Endothelial cell of umbilical vein (primary cell): ENCODE results near the gene VTI1A. TPM values are rescaled to one million over a fixed set of nuclear protein-coding genes. Genes with fewer than 3 reads are reported as not detected.

Experiments used
- BruUV-seq: library from RNA; stranded (reverse); fragments of 400-500 nt; replicated peaks from 2 replicates; lab custom pipeline; 2021; lab: Mats Ljungman, UMichigan
- CTCF ChIA-PET: fragments of 300-600, 350-600 bp; sonication (Branson Sonifier 250); formaldehyde crosslinking; loops from one replicate; lab custom pipeline; 2021; ENCODE audit warnings: antibody characterized with exemption, inconsistent platforms; lab: Charles Lee
- POLR2A ChIA-PET: fragments of 300-600, 350-600 bp; sonication (Branson Sonifier 250); formaldehyde crosslinking; loops from one replicate; lab custom pipeline; 2021; ENCODE audit warnings: antibody characterized with exemption, inconsistent platforms; lab: Charles Lee
- DNase-seq: peaks from one replicate; pipeline ENCODE4 v3.0.0-alpha.2; 2011; ENCODE audit warnings: low read depth, low spot score
- FAIRE-seq: peaks from 2 replicates; lab custom pipeline; 2011; peaks lifted over from hg19 to GRCh38; lab: Jason Lieb, UNC
- H2AFZ ChIP-seq: 2 replicates; pipeline ENCODE4 v1.6.0; 2012; ENCODE audit warnings: low read depth, low read length, control low read depth, inconsistent platforms
- H3K27ac ChIP-seq: 2 replicates; pipeline ENCODE4 v1.5.1; 2011; ENCODE audit warnings: low read depth, mild to moderate bottlenecking, control low read depth, low read length, moderate library complexity; ENCODE audit not compliant: insufficient read depth
- H3K27me3 ChIP-seq, 2 experiments: 2 replicates each; pipeline versions ENCODE4 v1.6.0 to v1.6.1; 2011; ENCODE audit warnings: low read length in 2 of 2, mixed read lengths in 1 of 2; ENCODE audit not compliant: control insufficient read depth in 2 of 2, insufficient read depth in 2 of 2
- H3K36me3 ChIP-seq, 2 experiments: 2 replicates in 1 of 2; 3 replicates in 1 of 2; pipeline ENCODE4 v1.5.1; 2011; ENCODE audit warnings: low read length in 2 of 2, mild to moderate bottlenecking in 1 of 2, moderate library complexity in 1 of 2; ENCODE audit not compliant: control insufficient read depth in 2 of 2, insufficient read depth in 2 of 2; ENCODE audit errors: extremely low read depth in 1 of 2
- H3K4me1 ChIP-seq: 3 replicates; pipeline ENCODE4 v1.5.1; 2011; ENCODE audit warnings: mild to moderate bottlenecking, low read length; ENCODE audit not compliant: control insufficient read depth, insufficient read depth; ENCODE audit errors: extremely low read depth
- H3K4me2 ChIP-seq: 2 replicates; pipeline ENCODE4 v1.6.1; 2011; ENCODE audit warnings: low read length, control low read depth, mixed read lengths; ENCODE audit not compliant: insufficient read depth
- H3K4me3 ChIP-seq, 3 experiments: fragments of 200-600 bp in 1 of 3; sonication (generic), shearing (Covaris generic) in 1 of 3; replicated peaks in 1 of 3; 2 replicates each; pipeline ENCODE4 v1.5.1; 2011 to 2016; ENCODE audit warnings: control low read depth in 3 of 3, low read length in 3 of 3, mild to moderate bottlenecking in 2 of 3, inconsistent platforms in 1 of 3, low read depth in 1 of 3, moderate library complexity in 1 of 3; ENCODE audit not compliant: insufficient read depth in 1 of 3
- H3K79me2 ChIP-seq: 2 replicates; pipeline ENCODE4 v1.6.0; 2012; ENCODE audit warnings: low read length, inconsistent platforms; ENCODE audit not compliant: control insufficient read depth, insufficient read depth
- H3K9ac ChIP-seq: replicated peaks from 2 replicates; pipeline ENCODE3; 2011; ENCODE audit warnings: low read length, control low read depth; ENCODE audit not compliant: insufficient read depth; ENCODE audit errors: extremely low read depth
- H3K9me1 ChIP-seq: replicated peaks from 3 replicates; pipeline ENCODE4 v1.6.0; 2011; ENCODE audit warnings: mild to moderate bottlenecking, low read length; ENCODE audit not compliant: control insufficient read depth, insufficient read depth; ENCODE audit errors: extremely low read depth
- H3K9me3 ChIP-seq: replicated peaks from 2 replicates; pipeline ENCODE4 v1.5.1; 2012; ENCODE audit warnings: low read length, inconsistent platforms; ENCODE audit not compliant: control insufficient read depth, insufficient read depth
- H4K20me1 ChIP-seq: replicated peaks from 2 replicates; pipeline ENCODE3; 2011; ENCODE audit warnings: mild to moderate bottlenecking, low read length; ENCODE audit not compliant: control insufficient read depth, insufficient read depth; ENCODE audit errors: extremely low read depth
- CTCF ChIP-seq, 2 donors: IDR thresholded peaks; 1 replicate in 1 of 2; 2 replicates in 1 of 2; pipeline ENCODE4 v1.5.1; 2011; ENCODE audit warnings: low read length in 2 of 2, mild to moderate bottlenecking in 2 of 2, moderate library complexity in 2 of 2, control low read depth in 1 of 2, inconsistent platforms in 1 of 2, low read depth in 1 of 2; ENCODE audit not compliant: insufficient read depth in 1 of 2; ENCODE audit errors: extremely low read depth in 1 of 2
- EZH2 ChIP-seq: IDR thresholded peaks from 2 replicates; pipeline ENCODE4 v1.6.1; 2012; ENCODE audit warnings: borderline replicate concordance, low read depth, mild to moderate bottlenecking, moderate library complexity, low read length, inconsistent platforms; ENCODE audit not compliant: severe bottlenecking
- FOS ChIP-seq: IDR thresholded peaks from 2 replicates; pipeline ENCODE4 v1.6.1; 2011; ENCODE audit warnings: mild to moderate bottlenecking, low read length, moderate library complexity, borderline replicate concordance; ENCODE audit not compliant: insufficient read depth
- GATA2 ChIP-seq: IDR thresholded peaks from 2 replicates; pipeline ENCODE4 v1.7.0; 2011; ENCODE audit warnings: low read depth, mild to moderate bottlenecking, moderate library complexity, mixed read lengths, low read length; ENCODE audit not compliant: insufficient read length, insufficient read depth
- JUN ChIP-seq: IDR thresholded peaks from 2 replicates; pipeline ENCODE4 v1.6.1; 2011; ENCODE audit warnings: borderline replicate concordance, low read depth; ENCODE audit not compliant: insufficient read length, insufficient read depth
- MAX ChIP-seq: IDR thresholded peaks from 2 replicates; pipeline ENCODE4 v1.6.1; 2011; ENCODE audit not compliant: insufficient read depth, insufficient read length
- MYC ChIP-seq: IDR thresholded peaks from one replicate; pipeline ENCODE4 v1.6.1; 2011; ENCODE audit warnings: mild to moderate bottlenecking, low read depth, low read length
- POLR2A ChIP-seq: IDR thresholded peaks from 2 replicates; pipeline ENCODE4 v1.6.1; 2012; ENCODE audit warnings: low read depth, mild to moderate bottlenecking, control low read depth, low read length
- POLR2AphosphoS5 ChIP-seq: IDR thresholded peaks from 2 replicates; pipeline ENCODE4 v1.6.1; 2012; ENCODE audit warnings: low read depth, mild to moderate bottlenecking, control low read depth, low read length, moderate library complexity; ENCODE audit not compliant: insufficient read depth
- dilution Hi-C: fragments of 300-500 bp; cut with MboI; formaldehyde crosslinking; loops from one replicate; pipeline ENCODE4 v1.15.0; 2019; ENCODE audit warnings: low sequenced_read_pairs; ENCODE audit not compliant: extremely low pct_ligation_motif_present
- intact Hi-C: fragments of 100-400 bp; cut with micrococcal nuclease; formaldehyde crosslinking; loops from one replicate; pipeline ENCODE4 v1.10.0; 2022
- polyA plus RNA-seq, 4 experiments: library from polyadenylated mRNA; depleted of rRNA in 3 of 4; stranded (reverse) in 3 of 4; unstranded in 1 of 4; fragments of >200 nt; gene quantifications; 2 replicates each; pipeline versions ENCODE4 v1.2.1 to v1.2.3, GENCODE V29; 2011 to 2012; ENCODE audit warnings: missing spikeins in 1 of 4
- total RNA-seq: library from RNA; stranded (reverse); gene quantifications from 2 replicates; pipeline ENCODE4 v1.2.3, GENCODE V29; 2021

The VTI1A gene
- total and polyA plus RNA-seq, 2 donors (not counting 3 experiments of a cell fraction or from before 2014, with no cell fraction given) = 10.8 to 35.6 TPM

- Histone ChIP-seq H3K9me1 (no peaks in the 10 kb centered on the region), H2AFZ (no peak overlapping the region), H3K4me3 (no peak overlapping the region), H3K27ac (no peak overlapping the region), H3K79me2 (no peaks in the 10 kb centered on the region), H3K4me1 (no peaks in the 10 kb centered on the region), H3K9me3 (no peaks in the 10 kb centered on the region), H3K27me3 (no peaks in the 10 kb centered on the region), H4K20me1 (no peaks in the 10 kb centered on the region), H3K4me2 (no peak overlapping the region), H3K9ac (no peak overlapping the region), H3K36me3 (peaks cover 5 to 9% of the 10 kb centered on the region in 2 experiments)
- no peak for FAIRE-seq
- DNase-seq = no peak
- intact Hi-C loops = no loop called here
- CTCF ChIA-PET = interaction anchor here (2.5 kb wide), 1 partner anchor 10 kb away, joined by 10 read pairs; no protein-coding TSS in a partner anchor
- BruUV-seq = no TSS peak
- TF ChIP-seq GATA2 (no peak), JUN (no peak), FOS (no peak), MYC (no peak), POLR2A (no peak), MAX (no peak), POLR2AphosphoS5 (no peak), EZH2 (no peak), CTCF (IDR thresholded peaks at IDR 0.05; ENCODE audit: extremely low read depth in 1 of 2, insufficient read depth in 1 of 2, low read depth in 1 of 2, low read length in 2 of 2) (no peak)
- dilution Hi-C loops = no loop called here
- POLR2A ChIA-PET = no interaction called here
Measured at GRCh38 chr10:112465299-112465883, 18.4 kb downstream of the VTI1A start.
